ENCODE results near the gene TCAP.
"Not testable (repeated sequence)": the region's sequence is repeated elsewhere in the genome, so short reads cannot be mapped to it uniquely, and the experiment has no call there.

The TCAP gene

DNA sequence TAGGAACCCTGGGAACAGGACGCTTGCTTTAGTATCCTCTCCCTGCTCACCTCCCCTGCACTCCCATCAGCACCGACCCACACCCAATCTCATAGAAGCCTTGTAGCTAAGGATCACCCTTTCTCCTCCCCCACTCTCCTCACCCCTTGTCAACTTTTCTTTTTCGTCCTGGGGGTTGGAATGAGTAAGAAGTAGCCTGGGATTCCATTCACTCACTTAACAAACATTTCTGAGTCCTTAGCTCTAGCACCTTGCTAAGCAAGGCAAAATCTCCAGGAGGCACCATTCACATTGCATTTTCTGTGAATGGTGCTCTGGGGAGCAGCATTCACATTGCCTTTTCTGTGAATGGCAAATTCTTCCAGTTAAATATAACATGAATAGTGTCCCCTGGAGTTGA, 23.8 kb downstream of the TCAP start:
- TF ChIP-seq, protein P1, sequence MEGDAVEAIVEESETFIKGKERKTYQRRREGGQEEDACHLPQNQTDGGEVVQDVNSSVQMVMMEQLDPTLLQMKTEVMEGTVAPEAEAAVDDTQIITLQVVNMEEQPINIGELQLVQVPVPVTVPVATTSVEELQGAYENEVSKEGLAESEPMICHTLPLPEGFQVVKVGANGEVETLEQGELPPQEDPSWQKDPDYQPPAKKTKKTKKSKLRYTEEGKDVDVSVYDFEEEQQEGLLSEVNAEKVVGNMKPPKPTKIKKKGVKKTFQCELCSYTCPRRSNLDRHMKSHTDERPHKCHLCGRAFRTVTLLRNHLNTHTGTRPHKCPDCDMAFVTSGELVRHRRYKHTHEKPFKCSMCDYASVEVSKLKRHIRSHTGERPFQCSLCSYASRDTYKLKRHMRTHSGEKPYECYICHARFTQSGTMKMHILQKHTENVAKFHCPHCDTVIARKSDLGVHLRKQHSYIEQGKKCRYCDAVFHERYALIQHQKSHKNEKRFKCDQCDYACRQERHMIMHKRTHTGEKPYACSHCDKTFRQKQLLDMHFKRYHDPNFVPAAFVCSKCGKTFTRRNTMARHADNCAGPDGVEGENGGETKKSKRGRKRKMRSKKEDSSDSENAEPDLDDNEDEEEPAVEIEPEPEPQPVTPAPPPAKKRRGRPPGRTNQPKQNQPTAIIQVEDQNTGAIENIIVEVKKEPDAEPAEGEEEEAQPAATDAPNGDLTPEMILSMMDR (IDR thresholded peaks at IDR 0.05; ENCODE audit: extremely low read depth, insufficient read depth, missing control alignments), result no peak

DNA sequence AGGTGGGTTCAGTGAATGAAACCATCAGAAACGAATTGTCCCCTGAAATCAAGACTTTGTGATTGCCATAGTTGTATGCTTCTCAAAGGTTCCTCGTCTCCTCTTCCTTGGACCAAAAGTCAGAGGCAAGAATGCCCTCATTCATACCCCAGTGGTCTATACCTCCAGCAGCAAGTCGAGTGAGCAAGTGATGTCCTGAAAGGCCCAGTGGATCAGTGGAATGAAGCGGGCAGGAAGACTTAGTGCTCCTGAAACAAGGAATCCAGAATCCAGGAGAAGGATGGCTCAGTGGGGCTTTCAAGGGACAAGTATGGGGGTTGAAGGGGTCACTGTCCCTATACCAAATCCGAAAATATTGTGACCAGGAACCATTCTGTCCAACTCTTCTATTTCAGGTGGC, 29.4 kb downstream of the TCAP start:
- TF ChIP-seq, protein P1 (IDR thresholded peaks at IDR 0.05; ENCODE audit: extremely low read depth, insufficient read depth, missing control alignments), result no peak
- no peak for DNase-seq (ENCODE audit: low spot score)
- in situ Hi-C loops (cut with MboI; ENCODE audit: low pct_unique_long_range_greater_than_20kb, low sequenced_read_pairs, unreplicated experiment), result no loop called here

More for the DNA sequence above, 23.8 kb downstream of the TCAP start:
- in situ Hi-C loops (cut with MboI; ENCODE audit: low pct_unique_long_range_greater_than_20kb, low sequenced_read_pairs, unreplicated experiment), result no loop called here
- no peak for DNase-seq (ENCODE audit: low spot score)

DNA sequence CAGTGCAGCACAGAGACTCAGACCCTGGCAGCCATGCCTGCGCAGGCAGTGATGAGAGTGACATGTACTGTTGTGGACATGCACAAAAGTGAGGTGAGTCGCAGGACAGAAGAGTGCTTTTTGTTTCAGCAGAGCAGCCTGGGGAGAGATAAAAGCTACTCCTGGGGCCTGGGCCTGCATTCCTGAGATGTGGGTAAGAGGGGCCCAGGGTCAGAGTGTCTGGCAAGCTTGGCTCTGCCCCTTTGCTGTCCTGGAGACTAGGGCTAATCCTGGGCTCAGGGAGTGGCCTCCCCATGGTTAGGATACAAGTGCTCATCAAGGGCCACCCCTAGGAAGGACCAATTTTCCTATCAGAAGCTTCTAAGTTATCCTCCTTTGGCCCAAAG, 29.9 kb downstream of the TCAP start:
- DNase-seq (ENCODE audit: low spot score), result no peak
- TF ChIP-seq, protein P1 (IDR thresholded peaks at IDR 0.05; ENCODE audit: extremely low read depth, insufficient read depth, missing control alignments), result no peak
- in situ Hi-C loops (cut with MboI; ENCODE audit: low pct_unique_long_range_greater_than_20kb, low sequenced_read_pairs, unreplicated experiment), result no loop called here

DNA sequence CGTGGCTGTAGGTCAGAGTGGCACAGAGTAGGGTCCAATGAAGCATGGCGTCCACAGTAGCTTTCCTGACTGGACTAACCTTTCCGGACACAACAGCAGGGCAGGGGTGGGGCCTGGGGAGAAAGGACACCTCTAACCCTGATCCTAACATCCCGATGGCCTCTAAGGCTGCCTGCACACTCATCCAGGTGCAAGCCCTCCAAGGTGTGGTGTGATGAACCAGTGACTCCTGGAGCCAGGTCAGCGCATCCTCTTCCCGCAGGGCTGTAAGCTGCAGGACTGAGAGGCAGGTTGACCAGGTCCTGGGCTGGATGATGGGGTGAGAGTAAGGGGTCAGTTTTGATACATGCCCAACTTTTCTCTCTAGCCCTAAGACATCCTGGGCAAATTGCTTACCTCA, 31.6 kb downstream of the TCAP start:
- no peak for DNase-seq (ENCODE audit: low spot score)
- TF ChIP-seq, protein P1 (IDR thresholded peaks at IDR 0.05; ENCODE audit: extremely low read depth, insufficient read depth, missing control alignments), result no peak
- in situ Hi-C loops (cut with MboI; ENCODE audit: low pct_unique_long_range_greater_than_20kb, low sequenced_read_pairs, unreplicated experiment), result no loop called here

DNA sequence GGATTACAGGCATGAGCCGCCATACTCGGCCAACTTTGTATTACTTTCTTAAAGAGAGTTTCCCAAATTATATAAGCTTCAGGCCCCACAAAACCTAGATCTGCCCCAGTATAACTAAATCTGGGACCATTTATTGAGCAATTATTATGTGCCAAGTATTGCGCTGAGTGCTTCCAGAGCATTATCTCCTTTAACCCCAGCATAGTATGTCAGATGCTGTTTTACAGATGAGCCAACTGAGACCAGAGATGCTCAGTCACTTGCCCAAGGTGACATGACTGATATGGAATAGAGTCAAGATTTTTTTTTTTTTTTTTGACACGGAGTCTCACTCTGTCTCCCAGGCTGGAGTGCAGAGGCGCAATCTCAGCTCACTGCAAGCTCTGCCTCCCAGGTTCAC, 32.8 kb downstream of the TCAP start:
- TF ChIP-seq, protein P1 (IDR thresholded peaks at IDR 0.05; ENCODE audit: extremely low read depth, insufficient read depth, missing control alignments), result no peak

DNA sequence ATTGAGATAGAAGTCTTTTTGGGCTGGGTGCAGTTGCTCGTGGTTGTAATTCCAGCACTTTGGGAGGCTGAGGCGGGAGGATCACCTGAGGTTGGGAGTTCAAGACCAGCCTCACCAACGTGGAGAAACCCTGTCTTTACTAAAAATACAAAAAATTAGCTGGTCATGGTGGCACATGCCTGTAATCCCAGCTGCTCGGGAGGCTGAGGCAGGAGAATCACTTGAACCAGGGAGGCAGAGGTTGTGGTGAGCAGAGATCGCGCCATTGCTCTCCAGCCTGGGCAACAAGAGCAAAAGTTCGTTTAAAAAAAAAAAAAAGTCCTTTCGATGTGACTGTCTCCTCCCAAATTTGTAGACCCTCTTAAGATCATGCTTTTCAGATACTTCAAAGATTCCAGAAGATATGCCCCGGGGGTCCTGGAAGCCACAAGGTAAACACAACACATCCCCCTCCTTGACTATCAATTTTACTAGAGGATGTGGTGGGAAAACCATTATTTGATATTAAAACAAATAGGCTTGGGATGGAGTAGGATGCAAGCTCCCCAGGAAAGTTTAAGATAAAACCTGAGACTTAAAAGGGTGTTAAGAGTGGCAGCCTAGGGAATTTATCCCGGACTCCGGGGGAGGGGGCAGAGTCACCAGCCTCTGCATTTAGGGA, 34.1 kb downstream of the TCAP start:
- DNase-seq (ENCODE audit: low spot score); in situ Hi-C loops (cut with MboI; ENCODE audit: low pct_unique_long_range_greater_than_20kb, low sequenced_read_pairs, unreplicated experiment): not testable (repeated sequence)

More for the DNA sequence above, 32.8 kb downstream of the TCAP start:
- no peak for DNase-seq (ENCODE audit: low spot score)
- in situ Hi-C loops (cut with MboI; ENCODE audit: low pct_unique_long_range_greater_than_20kb, low sequenced_read_pairs, unreplicated experiment), result no loop called here

DNA sequence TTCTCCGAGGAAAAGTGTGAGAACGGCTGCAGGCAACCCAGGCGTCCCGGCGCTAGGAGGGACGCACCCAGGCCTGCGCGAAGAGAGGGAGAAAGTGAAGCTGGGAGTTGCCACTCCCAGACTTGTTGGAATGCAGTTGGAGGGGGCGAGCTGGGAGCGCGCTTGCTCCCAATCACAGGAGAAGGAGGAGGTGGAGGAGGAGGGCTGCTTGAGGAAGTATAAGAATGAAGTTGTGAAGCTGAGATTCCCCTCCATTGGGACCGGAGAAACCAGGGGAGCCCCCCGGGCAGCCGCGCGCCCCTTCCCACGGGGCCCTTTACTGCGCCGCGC, 34.6 kb downstream of the TCAP start, which contains the start of gene ERBB2:
Gene ERBB2, plus strand, starts transcription at position 247 of the 330 bp plus-strand sequence. CDS start 175 bp downstream, outside the sequence.
- TF ChIP-seq, protein P1 (IDR thresholded peaks at IDR 0.05; ENCODE audit: extremely low read depth, insufficient read depth, missing control alignments), result no peak
- in situ Hi-C loops (cut with MboI; ENCODE audit: low pct_unique_long_range_greater_than_20kb, low sequenced_read_pairs, unreplicated experiment), result no loop called here
- DNase-seq (ENCODE audit: low spot score), result no peak
